B cell (primary cell): ENCODE results near the gene HS3ST3A1. TPM values are rescaled to one million over a fixed set of nuclear protein-coding genes. Genes with fewer than 3 reads are reported as not detected.

Source experiments
- ATAC-seq: fragments of 200-7000 bp; cut with Tn5 transposase; one replicate; pipeline ENCODE4 v1.10.0; 2021; ENCODE audit warnings: low read depth, mild to moderate bottlenecking, moderate number of reproducible peaks, moderate library complexity
- CTCF ChIA-PET: fragments of 350-600 bp; sonication (Branson Sonifier 250); formaldehyde crosslinking; loops from one replicate; lab custom pipeline; 2021; ENCODE audit warnings: antibody characterized with exemption, inconsistent platforms; lab: Charles Lee
- POLR2A ChIA-PET: fragments of 350-600 bp; sonication (Branson Sonifier 250); formaldehyde crosslinking; loops from one replicate; lab custom pipeline; 2021; ENCODE audit warnings: antibody characterized with exemption; lab: Charles Lee
- DNase-seq: peaks from one replicate; pipeline ENCODE4 v3.0.0; 2013
- H2AFZ ChIP-seq: 2 replicates; pipeline ENCODE4 v1.6.1; 2012; ENCODE audit warnings: mild to moderate bottlenecking, low read depth, low read length; ENCODE audit not compliant: insufficient read depth, poor library complexity, severe bottlenecking
- H3K27ac ChIP-seq, 2 donors: 1 replicate in 1 of 2; 2 replicates in 1 of 2; pipeline ENCODE4 v1.5.1; 2012 to 2013; ENCODE audit warnings: low read length in 2 of 2, mild to moderate bottlenecking in 2 of 2, moderate library complexity in 1 of 2
- H3K27me3 ChIP-seq, 4 experiments: fragments of 200-600 bp in 1 of 4; sonication (generic) in 1 of 4; replicated peaks in 1 of 4; 1 replicate in 2 of 4; 2 replicates in 2 of 4; pipeline versions ENCODE4 v1.6.1 to v1.7.0; 2013 to 2016; ENCODE audit warnings: low read length in 3 of 4, mild to moderate bottlenecking in 2 of 4, mixed read lengths in 1 of 4, moderate library complexity in 1 of 4; ENCODE audit not compliant: insufficient read depth in 4 of 4, control insufficient read depth in 3 of 4; ENCODE audit errors: control extremely low read depth in 1 of 4
- H3K36me3 ChIP-seq, 2 experiments: replicated peaks in 1 of 2; 1 replicate in 1 of 2; 2 replicates in 1 of 2; pipeline versions ENCODE4 v1.6.1 to v1.7.1; 2013; ENCODE audit warnings: low read length in 1 of 2; ENCODE audit not compliant: insufficient read depth in 2 of 2, control insufficient read depth in 1 of 2; ENCODE audit errors: control extremely low read depth in 1 of 2, extremely low read depth in 1 of 2
- H3K4me1 ChIP-seq, 2 donors: fragments of 200-600 bp in 1 of 2; sonication (generic) in 1 of 2; 1 replicate in 1 of 2; 2 replicates in 1 of 2; pipeline versions ENCODE4 v1.5.1 to v1.6.1; 2013 to 2017; ENCODE audit warnings: low read length in 2 of 2; ENCODE audit not compliant: control insufficient read depth in 2 of 2, insufficient read depth in 2 of 2
- H3K4me2 ChIP-seq: replicated peaks from 2 replicates; pipeline ENCODE3; 2012; ENCODE audit warnings: mild to moderate bottlenecking, low read depth, low read length; ENCODE audit not compliant: poor library complexity, severe bottlenecking
- H3K4me3 ChIP-seq, 5 experiments: fragments of 200-600 bp in 1 of 5; sonication (generic) in 1 of 5; 1 replicate in 3 of 5; 2 replicates in 2 of 5; pipeline versions ENCODE4 v1.5.1 to v1.7.0; 2011 to 2016; ENCODE audit warnings: low read length in 4 of 5, mild to moderate bottlenecking in 4 of 5, low read depth in 2 of 5, control low read depth in 1 of 5, moderate library complexity in 1 of 5; ENCODE audit not compliant: insufficient read depth in 1 of 5; ENCODE audit errors: control extremely low read depth in 1 of 5, extremely low read depth in 1 of 5
- H3K79me2 ChIP-seq: fragments of 200-600 bp; sonication (generic); one replicate; pipeline ENCODE4 v1.6.0; 2016; ENCODE audit warnings: low read length; ENCODE audit not compliant: control insufficient read depth, insufficient read depth
- H3K9ac ChIP-seq: fragments of 200-600 bp; sonication (generic); 2 replicates; pipeline ENCODE4 v1.6.1; 2017; ENCODE audit warnings: mild to moderate bottlenecking, low read length, moderate library complexity
- H3K9me3 ChIP-seq, 3 donors: one replicate each; pipeline versions ENCODE4 v1.6.1 to v1.7.1; 2013; ENCODE audit warnings: low read length in 2 of 3; ENCODE audit not compliant: control insufficient read depth in 2 of 3, insufficient read depth in 1 of 3; ENCODE audit errors: control extremely low read depth in 1 of 3
- H4K20me1 ChIP-seq: 2 replicates; pipeline ENCODE4 v1.6.0; 2012; ENCODE audit warnings: mild to moderate bottlenecking, low read length; ENCODE audit not compliant: insufficient read depth, control insufficient read depth, poor library complexity, severe bottlenecking
- H3K27ac Mint-ChIP-seq: one replicate; pipeline ENCODE4 v1.8.0; 2021; ENCODE audit warnings: mixed read lengths
- H3K27me3 Mint-ChIP-seq: one replicate; pipeline ENCODE4 v1.8.0; 2021; ENCODE audit warnings: mixed read lengths
- H3K4me1 Mint-ChIP-seq: one replicate; pipeline ENCODE4 v1.8.0; 2021; ENCODE audit warnings: mixed read lengths
- H3K4me3 Mint-ChIP-seq: one replicate; pipeline ENCODE4 v1.8.0; 2021; ENCODE audit warnings: mixed read lengths
- H3K9me3 Mint-ChIP-seq: one replicate; pipeline ENCODE4 v1.8.0; 2022; ENCODE audit warnings: mixed read lengths; ENCODE audit not compliant: insufficient read depth
- CTCF ChIP-seq: fragments of 200-600 bp; IDR thresholded peaks from one replicate; pipeline ENCODE4 v1.8.0; 2022; ENCODE audit warnings: antibody characterized with exemption, mild to moderate bottlenecking
- EZH2 ChIP-seq: IDR thresholded peaks from 2 replicates; pipeline ENCODE4 v1.6.1; 2012; ENCODE audit warnings: borderline replicate concordance, low read depth, mild to moderate bottlenecking, moderate library complexity, low read length; ENCODE audit not compliant: insufficient read depth, poor library complexity, severe bottlenecking
- WGBS: methylation state at CpG from one replicate; pipeline ENCODE4 v1.1.5; 2013; ENCODE audit warnings: missing lambda C conversion rate; ENCODE audit not compliant: insufficient coverage; 5-methylcytosine and 5-hydroxymethylcytosine counted together
- intact Hi-C: fragments of 100-400 bp; cut with micrococcal nuclease; formaldehyde crosslinking; loops from one replicate; pipeline ENCODE4 v1.10.0; 2022
- polyA plus RNA-seq: library from polyadenylated mRNA; depleted of rRNA; stranded (reverse); fragments of >200 nt; gene quantifications from 2 replicates; pipeline ENCODE4 v1.2.3, GENCODE V29; 2012
- total RNA-seq, 2 donors: library from RNA; stranded (reverse); fragments of 120-200 nt in 1 of 2; gene quantifications; 1 replicate in 1 of 2; 2 replicates in 1 of 2; pipeline versions ENCODE4 v1.2.3 to v1.2.4, GENCODE V29; 2013 to 2022

The HS3ST3A1 gene
- total and polyA plus RNA-seq, 2 donors (not counting 1 experiment from before 2014, with no cell fraction given): 0.17 to 0.75 TPM

- DNase-seq (no peak), ATAC-seq (no peak)
- Histone ChIP-seq H3K9ac (no peak overlapping the region), H3K79me2 (no peaks in the 10 kb centered on the region), H3K4me1 (no peaks in the 10 kb centered on the region), H3K27me3 (no peaks in the 10 kb centered on the region), H4K20me1 (no peaks in the 10 kb centered on the region), H3K4me2 (no peak overlapping the region), H3K4me3 (no peak overlapping the region), H3K9me3 (peaks cover 0 to 5% (median 2%) of the 10 kb centered on the region in 3 donors), H3K36me3 (no peaks in the 10 kb centered on the region), H3K27ac (no peak overlapping the region), H2AFZ (no peak overlapping the region)
- ChIA-PET POLR2A (no interaction called here), CTCF (no interaction called here)
- Mint-ChIP-seq H3K27me3 (peaks cover 35% of the 10 kb centered on the region), H3K9me3 (no peaks in the 10 kb centered on the region), H3K27ac (no peak overlapping the region), H3K4me3 (no peak overlapping the region), H3K4me1 (no peaks in the 10 kb centered on the region)
- TF ChIP-seq CTCF (no peak), EZH2 (no peak)
- WGBS: no CpG with 5 or more reads among the region's 4 CpGs
- intact Hi-C loops: no loop called here
Measured at GRCh38 chr17:13619462-13619861, 17.7 kb upstream of the HS3ST3A1 start.

- Histone ChIP-seq H3K9ac (no peak overlapping the region), H3K27ac (no peak overlapping the region), H2AFZ (no peak overlapping the region), H4K20me1 (no peaks in the 10 kb centered on the region), H3K4me2 (no peak overlapping the region), H3K4me1 (no peaks in the 10 kb centered on the region), H3K27me3 (no peaks in the 10 kb centered on the region), H3K79me2 (no peaks in the 10 kb centered on the region), H3K4me3 (no peak overlapping the region), H3K9me3 (peaks cover 2 to 4% (median 4%) of the 10 kb centered on the region in 3 donors), H3K36me3 (no peaks in the 10 kb centered on the region)
- POLR2A ChIA-PET: no interaction called here
- H3K4me3 Mint-ChIP-seq: no peak overlapping the region
- CTCF ChIA-PET: interaction anchor here (1.0 to 1.9 kb wide), 2 partner anchors 525 to 1310 kb away, joined by 6 to 9 read pairs; no protein-coding TSS in a partner anchor
- no peaks in the 10 kb centered on the region for H3K9me3 Mint-ChIP-seq
- no peak overlapping the region for H3K27ac Mint-ChIP-seq
- intact Hi-C loops: no loop called here
- ATAC-seq (no peak), DNase-seq (no peak)
- TF ChIP-seq CTCF (no peak), EZH2 (no peak)
- peaks cover 18% of the 10 kb centered on the region for H3K27me3 Mint-ChIP-seq
- no peaks in the 10 kb centered on the region for H3K4me1 Mint-ChIP-seq
- WGBS: no CpG with 5 or more reads among the region's 5 CpGs
Measured at GRCh38 chr17:13616031-13616430, 14.3 kb upstream of the HS3ST3A1 start.
